Fibroblast of skin of right biceps (primary cell): ENCODE measurements around the gene NUMB.
"Not testable (repeated sequence)": the region's sequence is repeated elsewhere in the genome, so short reads cannot be mapped to it uniquely, and the experiment has no call there.

Source experiments
- DNase-seq: peaks from one replicate; pipeline ENCODE4 v3.0.0-alpha.2; 2013

The NUMB gene

DNA sequence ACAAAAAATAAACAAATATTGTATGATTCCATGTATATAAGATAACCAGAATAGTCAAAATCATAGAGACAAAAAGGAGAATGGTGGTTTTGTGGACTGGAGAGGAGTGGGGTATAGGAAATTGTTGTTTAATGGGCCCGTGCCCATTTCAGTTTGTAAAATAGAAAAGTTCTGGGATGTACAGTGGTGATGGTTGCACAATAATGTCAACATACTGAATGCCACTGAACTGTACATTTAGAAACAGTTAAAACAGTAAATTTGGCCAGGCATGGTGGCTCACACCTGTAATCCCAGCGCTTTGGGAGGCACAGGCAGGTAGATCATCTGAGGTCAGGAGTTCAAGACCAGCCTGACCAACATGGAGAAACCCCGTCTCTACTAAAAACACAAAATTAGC lies 40.1 kb downstream of the NUMB start:
- DNase-seq = no peak

DNA sequence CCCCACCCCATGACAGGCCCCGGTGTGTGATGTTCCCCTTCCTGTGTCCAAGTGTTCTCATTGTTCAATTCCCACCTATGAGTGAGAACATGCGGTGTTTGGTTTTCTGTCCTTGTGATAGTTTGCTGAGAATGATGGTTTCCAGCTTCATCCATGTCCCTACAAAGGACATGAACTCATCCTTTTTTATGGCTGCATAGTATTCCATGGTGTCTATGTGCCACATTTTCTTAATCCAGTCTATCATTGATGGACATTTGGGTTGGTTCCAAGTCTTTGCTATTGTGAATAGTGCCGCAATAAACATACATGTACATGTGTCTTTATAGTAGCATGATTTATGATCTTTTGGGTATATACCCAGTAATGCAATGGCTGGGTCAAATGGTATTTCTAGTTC lies 52.1 kb downstream of the NUMB start:
- not testable (repeated sequence) for DNase-seq

DNA sequence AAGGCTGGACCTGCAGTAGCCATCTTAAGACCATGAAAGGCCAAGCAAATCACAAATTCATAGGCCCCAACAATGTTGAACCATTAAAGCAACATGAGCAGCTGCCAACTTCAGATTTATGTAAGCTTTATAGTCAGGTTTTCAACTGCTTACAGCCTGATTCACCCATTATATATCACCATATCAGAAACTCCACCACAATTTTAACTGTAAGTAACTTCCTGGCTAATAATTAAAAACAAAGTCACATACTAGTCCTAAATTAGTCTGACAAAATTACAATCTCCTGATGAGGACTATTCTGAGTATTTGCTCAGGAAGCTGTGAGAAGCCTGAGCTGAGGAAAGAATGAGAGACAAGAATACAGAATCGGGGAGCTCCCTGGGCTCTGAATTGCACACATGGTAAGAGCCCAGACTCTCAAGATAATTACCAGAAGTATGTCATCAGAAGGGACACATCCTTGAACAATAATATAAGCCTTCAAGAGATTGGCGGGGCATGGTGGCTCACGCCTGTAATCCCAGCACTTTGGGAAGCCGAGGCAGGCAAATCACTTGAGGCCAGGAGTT lies 55.1 kb downstream of the NUMB start:
- no peak for DNase-seq

DNA sequence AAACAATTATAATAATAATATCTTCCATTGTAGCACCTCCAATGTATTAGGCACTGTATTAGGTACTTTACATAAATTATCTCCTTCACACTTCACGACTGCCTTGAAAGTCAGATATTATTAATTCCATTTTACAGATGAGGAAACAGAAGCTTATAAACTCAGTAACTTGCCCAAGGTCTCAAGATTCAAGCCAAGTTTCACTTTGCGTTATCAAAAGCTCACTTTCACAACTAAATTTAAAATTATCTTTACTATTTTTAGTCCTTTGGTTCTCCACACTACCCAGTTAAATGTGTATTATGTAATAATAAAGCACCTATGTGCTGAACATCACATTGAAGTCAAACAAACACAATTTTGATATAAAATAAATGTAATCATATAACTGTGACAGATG lies 55.8 kb downstream of the NUMB start:
- DNase-seq = no peak

DNA sequence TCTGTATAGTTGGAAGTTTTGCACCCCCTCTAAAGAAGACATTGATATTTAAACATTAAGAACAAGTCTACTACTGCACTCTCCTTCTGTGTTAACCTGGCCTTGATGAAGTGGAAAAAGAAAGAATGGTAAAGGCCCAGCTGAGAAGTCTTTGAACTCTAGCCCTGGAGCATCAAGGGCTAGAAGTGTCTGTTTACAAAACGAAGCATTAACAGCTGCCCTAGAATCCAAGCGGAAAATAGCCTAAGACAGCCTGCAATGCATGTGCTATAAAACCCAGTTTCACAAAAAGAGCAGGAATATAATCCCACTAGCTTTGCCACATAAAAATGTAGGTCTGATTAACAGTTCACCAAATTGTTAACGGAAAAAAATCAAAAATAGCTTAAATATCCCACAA lies 60.5 kb downstream of the NUMB start:
- DNase-seq = no peak

DNA sequence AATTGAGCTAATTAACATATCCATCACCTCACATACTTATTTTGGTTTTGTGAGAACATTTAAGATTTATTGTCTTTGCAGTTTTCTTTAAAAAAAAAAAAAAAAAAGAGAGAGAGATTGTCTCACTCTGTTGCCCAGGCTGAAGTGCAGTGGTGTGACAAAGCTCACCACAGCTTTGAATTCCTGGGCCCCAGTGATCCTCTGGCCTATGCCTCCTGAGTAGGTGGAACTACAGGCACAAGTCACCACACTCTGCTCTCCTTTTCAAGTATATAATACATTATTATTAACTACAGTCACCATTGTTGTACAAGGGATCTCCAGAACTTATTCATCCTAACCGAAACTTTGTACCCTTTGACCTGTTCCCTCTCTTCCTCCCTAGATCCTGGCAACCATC lies 64.0 kb downstream of the NUMB start:
- DNase-seq = no peak

DNA sequence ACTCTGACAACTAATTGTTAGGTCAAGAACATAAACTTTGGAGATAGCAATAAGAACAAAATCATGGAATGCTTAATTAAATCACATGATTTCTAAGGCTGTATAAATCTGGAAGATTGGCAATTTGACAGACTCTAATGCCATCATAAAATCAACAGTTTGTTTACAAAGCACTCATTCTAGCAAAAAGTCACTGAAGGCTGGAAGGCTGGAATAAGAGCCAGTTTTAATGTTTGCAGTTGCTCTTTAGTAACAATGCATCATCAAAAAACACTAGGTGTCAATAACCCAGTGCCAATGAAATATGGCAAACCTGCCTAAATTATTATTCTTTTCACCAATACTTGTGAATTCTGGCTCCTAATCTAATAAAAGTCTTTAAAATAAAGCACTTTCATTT lies 65.0 kb downstream of the NUMB start:
- no peak for DNase-seq

DNA sequence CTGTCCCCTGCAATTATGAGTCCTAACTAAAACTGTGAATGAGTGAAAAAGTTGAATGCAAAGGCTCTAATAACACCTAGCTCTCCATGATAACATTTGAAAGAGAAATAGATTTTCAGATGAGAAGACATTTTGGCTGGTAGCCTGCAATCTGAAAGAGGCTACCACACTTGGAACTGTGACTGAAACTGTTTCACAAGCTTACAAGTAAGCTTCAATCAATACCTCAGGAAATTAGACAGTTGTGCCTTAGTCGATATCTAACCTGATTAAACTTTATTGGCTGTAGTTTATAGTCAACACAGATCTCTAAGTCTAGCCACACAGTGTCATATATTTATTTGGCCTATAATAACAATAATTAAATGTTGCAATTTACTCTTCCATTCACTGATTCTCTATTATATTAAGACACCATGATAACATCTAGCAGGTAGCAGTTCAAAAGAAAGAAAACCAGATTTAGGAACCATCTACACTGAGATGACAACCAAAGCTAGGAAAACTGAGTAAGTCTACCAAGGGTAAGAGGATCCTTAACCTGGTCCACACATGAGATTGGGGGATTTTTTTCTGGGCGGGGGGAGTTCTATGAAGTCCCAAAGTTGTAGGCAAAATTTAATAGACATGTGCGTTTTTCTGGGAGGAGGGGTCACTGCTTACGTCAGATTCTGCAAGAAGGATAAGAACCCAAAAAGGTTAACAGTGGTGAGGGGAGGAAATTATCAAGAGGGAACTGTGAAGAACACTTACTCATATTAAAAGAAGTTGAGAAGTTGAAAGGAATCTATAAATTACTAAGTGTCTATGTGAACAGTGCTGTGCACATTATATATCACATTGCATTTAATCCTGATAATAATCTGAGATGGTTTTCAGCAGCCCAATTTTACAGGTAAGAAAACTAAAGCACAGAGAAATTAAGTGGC lies 65.8 kb downstream of the NUMB start:
- DNase-seq = no peak

DNA sequence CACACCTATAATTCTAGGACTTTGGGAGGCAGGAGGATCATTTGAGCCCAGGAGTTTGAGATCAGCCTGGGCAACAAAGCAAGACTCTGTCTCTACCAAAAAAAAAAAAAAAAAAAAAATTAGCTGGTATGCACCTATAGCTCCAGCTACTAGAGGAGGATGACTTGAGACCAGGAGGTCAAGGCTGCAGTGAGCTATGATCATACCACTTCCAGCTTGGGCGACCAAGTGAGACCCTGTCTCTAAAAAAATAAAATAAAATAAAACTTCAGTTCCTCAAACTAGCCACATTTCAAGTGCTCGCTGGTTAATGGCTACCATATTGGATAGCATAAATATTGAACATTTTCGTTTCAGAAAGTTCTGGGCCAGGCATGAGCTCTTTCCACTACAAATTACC lies 70.5 kb downstream of the NUMB start:
- not testable (repeated sequence) for DNase-seq

DNA sequence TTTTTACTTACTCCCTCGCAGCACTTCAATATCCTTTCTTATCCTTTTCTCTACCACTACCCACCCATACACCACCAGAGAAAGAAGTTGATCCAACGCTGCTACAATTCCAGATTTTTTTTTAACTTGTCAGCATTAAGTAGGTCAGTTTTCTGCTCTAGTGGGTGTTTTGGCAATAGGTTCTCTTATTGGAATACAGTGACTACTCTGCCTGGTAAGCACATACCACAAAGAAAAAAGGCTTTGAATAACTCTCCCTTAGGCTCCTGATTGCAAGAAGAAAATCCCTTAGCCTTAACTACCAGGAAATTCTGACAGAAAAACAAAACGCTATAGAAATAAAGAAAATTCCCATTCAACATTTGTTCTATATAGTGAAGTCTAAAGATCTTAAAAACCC lies 72.0 kb downstream of the NUMB start:
- no peak for DNase-seq

DNA sequence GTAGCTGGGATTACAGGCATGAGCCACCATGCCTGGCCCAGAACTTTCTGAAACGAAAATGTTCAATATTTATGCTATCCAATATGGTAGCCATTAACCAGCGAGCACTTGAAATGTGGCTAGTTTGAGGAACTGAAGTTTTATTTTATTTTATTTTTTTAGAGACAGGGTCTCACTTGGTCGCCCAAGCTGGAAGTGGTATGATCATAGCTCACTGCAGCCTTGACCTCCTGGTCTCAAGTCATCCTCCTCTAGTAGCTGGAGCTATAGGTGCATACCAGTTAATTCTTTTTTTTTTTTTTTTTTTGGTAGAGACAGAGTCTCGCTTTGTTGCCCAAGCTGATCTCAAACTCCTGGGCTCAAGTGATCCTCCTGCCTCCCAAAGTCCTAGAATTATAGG lies 73.3 kb downstream of the NUMB start:
- not testable (repeated sequence) for DNase-seq

DNA sequence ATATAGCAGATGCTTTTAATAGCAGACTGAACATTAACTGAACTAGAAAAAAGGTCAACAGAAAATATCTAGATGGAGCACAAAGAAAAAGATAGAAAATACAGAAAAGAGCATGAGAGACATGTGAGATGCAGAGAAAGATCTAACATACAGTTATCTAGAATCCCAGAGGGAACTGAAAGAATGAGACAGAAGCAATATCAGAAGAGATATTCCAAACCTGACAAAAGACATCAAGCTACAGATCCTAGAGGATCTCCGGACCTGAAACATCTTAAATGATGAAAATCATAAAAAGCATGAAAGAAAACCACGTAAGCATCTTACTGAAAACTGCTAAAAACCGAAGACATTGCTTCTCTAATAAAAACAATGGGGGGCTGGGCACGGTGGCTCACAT lies 75.0 kb downstream of the NUMB start:
- no peak for DNase-seq

DNA sequence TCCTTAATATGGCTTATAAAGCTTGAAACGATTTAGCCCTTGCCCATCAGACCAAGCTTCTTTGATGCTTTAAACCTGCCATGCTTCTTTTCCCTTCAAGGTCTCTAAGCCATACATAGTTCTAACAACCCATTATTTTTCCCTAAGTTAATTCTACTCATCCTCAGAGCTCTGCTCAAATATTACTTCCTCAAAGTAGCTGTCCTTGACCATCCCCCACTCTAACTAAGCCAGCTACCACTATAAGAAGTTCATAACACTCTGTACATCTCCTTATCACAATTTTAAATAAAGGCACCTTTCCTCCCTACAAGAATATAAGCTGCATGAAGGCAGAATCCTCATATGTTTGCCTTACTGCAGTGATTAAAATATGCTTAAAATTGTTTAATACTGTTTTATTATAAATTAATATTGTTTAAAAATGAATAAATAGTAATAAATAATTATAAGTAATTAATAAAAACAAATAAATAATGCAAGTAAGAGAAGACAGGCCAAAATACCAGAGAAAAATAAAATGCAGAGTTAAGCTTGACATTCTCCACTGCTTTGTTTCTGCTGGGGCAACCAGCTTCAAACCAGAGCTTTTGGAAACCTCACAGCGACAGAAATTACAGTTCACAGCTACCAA lies 76.8 kb downstream of the NUMB start:
- DNase-seq = no peak

DNA sequence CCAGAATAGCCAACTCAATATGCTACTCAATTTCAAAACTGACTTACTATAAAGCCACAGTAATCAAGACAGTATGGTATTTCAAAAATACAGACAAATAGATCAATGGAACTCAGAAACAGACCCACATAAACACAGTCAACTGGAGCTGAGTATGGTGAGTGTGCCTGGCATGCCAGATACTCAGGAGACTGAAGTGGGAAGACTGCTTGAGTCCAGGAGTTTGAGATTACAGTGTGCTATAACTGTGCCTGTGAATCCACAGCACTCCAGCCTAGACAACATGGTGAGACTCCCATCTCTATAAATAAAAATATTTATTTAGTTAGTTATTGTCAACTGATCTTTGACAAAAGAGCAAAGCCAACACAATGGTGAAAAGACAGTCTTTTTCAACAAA lies 81.8 kb downstream of the NUMB start:
- no peak for DNase-seq

DNA sequence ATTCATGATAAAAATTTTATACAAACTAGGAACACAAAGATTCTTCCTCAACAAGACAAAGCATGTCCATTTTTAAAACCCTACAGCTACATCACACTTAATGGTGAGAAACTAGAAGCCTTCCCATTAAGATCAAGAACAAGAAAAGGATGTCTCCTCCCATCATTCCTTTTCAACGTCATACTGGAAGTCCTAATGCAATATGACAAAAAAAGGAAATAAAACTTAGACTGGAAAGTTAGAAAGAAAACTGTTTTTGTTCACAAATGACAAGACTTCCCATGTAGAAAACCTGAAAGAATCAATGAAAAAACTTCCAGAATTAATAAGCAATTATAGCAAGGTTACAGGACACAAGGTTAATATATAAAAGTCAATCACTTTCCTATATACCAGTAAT lies 82.5 kb downstream of the NUMB start:
- no peak for DNase-seq

DNA sequence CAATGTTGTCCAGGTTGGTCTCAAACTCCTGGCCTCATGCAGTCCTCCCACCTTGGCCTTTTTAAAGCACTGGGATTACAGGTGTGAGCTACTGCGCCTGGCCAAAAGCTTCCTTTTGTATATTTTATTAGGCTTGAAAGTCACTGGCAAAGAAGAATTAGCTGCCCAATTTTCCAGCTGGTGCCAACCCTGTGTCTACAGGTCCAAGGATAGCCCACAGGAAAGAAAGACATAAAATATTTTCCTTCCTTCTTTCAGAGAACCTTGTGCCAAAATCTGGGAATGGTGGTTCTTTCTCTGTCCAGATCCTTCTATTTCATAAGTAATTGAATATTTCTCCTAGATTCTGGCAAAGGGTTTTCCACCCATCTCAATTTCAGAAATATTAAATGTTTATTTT lies 84.1 kb downstream of the NUMB start:
- DNase-seq = no peak

DNA sequence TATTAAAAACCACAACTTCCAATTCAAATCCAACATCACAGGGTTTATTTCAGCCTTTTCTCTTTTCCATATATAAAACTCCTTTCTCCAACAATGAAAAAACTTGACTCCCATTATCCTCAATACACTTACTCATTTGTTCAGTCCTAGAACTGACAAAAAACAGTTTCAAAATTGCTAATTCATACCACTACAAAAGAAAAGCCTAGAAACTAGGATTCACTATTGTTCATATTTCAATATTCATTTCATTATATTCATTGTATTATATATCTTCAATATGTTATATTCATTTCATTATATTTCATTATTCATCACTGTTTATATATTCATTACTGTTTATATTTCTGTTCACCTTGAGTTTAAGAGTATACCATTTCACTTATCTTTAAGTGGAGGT lies 85.8 kb downstream of the NUMB start:
- no peak for DNase-seq

DNA sequence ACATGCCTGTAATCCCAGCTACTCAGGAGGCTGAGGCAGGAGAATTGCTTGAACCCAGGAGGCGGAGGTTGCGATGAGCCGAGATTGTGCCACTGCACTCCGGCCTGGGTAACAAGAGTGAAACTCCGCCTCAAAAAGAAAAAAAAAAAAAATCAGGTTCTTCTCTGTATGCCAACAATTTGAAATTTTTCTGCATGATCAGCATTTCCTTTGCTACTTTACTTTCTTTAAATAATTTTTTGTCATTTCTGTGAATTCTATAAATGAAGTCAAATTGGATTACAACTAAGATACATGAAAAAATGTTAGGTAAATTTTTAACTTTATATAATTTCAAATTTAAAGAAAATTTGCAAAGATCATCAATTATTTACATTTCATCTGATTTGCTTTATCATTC lies 87.8 kb downstream of the NUMB start:
- DNase-seq = no peak

DNA sequence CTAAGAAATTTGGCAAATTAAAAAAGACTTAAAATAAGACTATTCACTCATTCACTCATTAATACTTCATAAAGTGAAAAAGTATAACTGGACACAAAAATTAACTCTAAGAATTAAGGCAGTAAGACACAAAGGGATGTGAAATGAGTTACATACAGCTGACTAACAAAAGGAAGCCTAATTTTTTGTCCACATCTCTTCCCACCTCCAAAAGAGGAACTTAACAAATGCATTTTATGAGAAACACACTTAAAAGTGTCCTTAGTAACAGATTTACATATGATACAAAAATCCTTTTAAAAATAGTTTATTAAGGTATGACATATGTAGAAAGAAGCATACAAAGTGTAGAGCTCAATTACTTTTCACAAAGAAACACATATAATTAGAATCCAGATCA lies 88.9 kb downstream of the NUMB start:
- DNase-seq = no peak

DNA sequence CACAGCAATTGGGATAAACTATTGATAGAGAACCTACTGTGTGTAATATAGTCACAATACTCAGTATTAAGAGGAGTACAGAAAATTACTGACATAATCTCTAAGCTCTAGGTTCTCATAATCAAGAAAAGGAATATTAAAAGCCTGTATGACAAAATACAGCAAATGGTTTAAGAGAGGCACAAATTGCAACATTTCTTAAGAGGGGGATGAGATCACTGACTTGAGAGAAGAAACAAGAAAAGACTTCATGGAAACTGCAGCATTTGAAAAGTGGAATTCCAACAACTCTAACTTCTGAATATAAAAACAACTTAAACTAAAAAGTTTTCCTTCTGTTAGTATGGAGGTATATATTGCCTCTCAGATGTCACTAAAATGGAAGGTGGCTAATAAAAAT lies 89.7 kb downstream of the NUMB start:
- DNase-seq = no peak

DNA sequence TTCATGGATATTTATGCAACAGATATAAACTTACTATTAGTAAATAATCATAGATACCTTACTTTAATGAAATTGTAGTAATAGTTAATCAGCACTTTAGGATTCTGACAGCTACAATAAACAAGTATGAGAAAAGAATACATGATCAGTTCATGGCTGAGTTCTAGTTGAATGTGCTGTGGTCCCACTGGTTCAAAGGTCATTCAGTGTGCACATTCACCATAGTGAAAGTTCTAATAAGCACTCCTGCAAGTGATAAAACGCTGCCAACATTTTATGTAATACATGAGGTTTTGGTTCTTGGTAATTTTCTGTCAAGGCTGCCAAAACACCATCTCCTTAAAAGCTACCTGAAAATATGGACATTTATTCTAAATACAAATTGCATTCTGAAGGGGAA lies 92.6 kb downstream of the NUMB start:
- DNase-seq = no peak

DNA sequence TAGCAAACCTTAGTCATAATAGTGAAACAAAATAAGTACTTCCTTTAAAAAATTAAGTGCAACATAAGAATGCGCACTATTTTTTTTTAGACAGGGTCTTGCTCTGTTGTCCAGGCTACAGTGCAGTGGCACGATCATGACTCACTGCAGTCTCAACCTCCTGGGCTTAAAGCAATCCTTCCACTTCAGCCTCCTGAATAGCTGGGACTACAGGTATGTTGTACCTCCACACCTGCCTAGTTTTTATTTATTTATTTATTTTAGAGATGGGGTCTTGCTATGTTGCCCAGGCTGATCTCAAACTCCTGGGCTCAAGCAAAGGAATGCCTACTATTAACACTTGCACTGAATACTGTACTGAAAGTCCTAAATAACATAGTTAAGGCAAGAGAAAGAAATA lies 93.8 kb downstream of the NUMB start:
- DNase-seq = no peak

DNA sequence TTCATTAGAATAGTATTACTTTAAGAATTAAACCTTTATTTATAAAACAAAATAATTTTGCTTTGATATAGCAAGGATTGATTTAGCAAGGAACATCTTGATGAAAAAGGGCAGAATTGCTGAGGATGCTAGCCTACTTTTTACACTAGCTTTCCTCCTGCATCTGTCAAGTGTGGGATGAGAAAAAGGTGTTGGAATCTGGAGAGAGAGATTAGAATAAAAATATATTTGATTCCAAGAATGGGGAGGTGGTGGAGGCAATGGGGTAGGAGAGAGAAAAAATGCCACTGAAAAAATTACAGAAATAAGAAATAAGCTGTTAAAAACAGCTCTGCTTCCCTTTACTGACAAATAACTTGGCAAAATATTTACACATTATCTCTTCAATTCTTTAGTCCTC lies 98.9 kb downstream of the NUMB start:
- DNase-seq = no peak

DNA sequence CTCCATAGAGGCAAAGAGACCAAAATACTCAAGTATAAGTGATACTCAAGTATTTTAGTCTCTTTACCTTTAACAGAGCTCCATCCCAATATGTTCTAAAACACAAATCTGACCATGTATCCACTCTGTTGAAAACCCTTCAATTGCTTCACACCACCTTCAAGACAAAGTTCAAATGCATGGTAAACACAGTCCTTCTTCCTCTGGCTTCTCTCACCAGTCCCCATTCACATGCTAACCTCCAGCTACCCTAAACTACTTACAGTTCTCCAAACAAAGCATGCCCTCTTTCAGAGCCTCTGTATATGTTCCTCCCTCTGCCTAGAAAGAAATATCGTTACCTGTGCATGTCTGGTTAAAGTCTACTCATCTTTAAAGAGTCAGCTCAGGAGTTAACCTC lies 100.2 kb downstream of the NUMB start:
- DNase-seq = no peak
